GM21515 (cell line): ENCODE data around the gene ZNF227.
"Not testable (repeated sequence)": the region's sequence is repeated elsewhere in the genome, so short reads cannot be mapped to it uniquely, and the experiment has no call there.

Experiments used
- ATAC-seq: cut with Tn5 transposase; IDR thresholded peaks from one replicate; pipeline ENCODE4 v1.9.1; 2021; ENCODE audit not compliant: unreplicated experiment

ZNF227 gene

DNA sequence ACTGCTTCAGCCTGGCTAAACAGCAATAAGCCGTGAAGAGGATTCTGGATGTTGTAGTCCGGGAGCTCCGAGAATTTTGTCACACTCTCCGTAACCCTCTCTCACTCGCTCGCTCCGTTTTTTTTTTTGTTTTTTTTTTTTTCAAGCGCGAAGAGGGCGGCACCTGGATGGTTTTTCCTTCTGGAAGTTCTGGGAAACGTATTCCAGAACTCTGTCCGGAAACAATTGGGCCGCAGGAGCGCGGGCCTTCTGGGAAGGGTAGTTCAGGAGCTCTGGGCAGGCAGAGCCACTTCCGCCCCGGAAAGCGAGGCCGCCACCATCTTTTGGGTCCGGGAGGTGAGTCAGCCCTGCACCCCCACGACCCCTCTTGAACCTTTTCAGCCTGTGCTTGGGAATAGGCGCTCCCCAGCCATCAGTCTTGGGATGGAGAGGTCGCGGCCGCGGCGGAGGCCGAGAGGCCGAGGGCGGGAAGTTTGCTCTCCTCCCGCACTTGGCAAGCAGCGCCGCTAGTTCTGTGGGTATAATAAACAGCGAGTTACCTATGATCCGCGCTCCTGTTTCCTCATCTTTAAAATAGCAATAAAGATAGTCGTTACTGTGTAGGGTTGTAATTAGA is at the start of gene ZNF227:
Gene ZNF227 (plus strand): TSS at position 283 of the 616 bp plus-strand sequence. CDS start 5,261 bp downstream, outside the sequence.
- peak; percentile 80 for ATAC-seq

GRCh38 chr19:44163789-44164188 is 48.5 kb upstream of the ZNF227 start:
- ATAC-seq: no peak

DNA sequence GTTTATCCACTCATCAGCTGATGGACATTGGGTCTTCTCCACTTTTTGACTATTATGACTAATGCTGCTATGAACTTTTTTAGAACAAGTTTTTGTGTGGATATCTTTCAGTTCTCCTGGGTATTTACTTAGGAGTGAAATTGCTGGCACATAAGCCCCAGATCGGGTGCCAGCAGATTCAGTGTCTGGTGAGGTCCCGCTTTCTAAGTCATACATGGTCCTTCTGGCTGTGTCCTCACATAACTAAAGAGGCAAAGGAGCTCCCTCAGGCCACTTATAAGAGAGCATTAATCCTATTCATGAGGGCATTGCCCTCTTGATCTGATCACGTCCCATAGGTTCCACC is 48.0 kb upstream of the ZNF227 start:
- ATAC-seq: no peak

DNA sequence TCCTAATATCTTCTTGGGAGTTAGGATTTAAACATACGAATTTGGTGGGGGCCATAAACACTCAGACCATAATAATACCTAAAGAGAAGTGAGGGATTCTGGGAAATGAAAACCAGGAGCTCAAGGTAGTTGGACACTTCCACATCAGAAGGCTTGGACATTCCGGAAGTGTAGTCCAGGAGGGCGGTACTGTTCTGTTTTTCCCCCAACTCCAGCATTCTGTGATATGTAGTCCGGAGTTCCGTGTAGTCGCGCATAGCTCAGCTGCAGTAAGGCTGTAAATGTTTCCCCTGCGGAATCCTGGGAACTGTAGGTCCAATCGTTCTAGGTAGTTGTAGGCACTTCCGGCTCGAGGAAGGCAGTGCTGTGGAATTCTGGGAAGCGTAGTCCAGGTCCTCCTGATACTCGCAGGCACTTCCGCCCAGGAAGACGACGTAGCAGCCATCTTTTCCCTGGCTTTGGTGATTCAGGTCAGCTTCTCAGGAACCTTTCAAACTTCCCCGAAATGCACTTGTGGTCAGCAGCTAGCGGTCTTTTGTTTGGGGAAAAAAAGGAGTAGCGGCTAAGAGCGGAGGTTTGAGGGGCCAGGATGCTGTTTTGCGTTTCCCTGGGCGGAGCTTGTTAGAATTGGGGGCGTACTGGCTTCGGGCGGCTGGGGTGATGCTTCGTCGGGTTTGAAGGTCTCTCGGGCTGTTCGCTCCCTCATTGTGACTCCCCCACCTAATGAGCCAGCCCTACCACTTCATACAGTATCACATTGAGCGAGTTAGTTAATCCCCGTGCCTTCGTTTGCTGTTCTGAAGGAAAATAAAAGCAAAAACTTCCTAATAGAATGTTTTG is 47.4 kb upstream of the ZNF227 start, which contains the start of gene ZNF226:
Gene ZNF226 (plus strand): TSS at position 428 of the 840 bp plus-strand sequence. CDS start 4,981 bp downstream, outside the sequence.
- ATAC-seq: peak; percentile 84

DNA sequence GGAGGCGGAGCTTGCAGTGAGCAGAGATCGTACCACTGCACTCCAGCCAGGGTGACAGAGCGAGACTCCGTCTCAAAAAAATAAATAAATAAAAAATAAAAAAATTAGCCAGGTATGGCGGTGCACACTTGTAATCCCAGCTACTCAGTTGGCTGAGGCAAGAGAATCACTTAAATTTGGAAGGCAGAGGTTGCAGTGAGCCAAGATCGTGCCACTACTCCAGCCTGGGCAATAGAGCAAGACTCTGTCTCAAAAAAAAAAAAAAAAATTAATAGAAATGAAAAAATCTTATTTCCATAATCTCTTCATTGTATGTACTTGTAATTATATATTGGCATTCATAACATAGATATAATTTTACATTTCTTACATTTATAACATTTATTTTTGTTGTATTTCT is 41.7 kb upstream of the ZNF227 start:
- ATAC-seq: not testable (repeated sequence)

DNA sequence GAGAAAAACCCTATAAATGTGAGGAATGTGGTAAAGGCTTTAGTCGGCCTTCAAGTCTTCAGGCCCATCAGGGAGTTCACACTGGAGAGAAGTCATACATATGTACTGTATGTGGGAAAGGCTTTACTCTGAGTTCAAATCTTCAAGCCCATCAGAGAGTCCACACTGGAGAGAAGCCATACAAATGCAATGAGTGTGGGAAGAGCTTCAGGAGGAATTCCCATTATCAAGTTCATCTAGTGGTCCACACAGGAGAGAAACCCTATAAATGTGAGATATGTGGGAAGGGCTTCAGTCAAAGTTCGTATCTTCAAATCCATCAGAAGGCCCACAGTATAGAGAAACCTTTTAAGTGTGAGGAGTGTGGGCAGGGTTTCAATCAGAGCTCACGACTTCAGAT is 35.7 kb upstream of the ZNF227 start:
- ATAC-seq: no peak

DNA sequence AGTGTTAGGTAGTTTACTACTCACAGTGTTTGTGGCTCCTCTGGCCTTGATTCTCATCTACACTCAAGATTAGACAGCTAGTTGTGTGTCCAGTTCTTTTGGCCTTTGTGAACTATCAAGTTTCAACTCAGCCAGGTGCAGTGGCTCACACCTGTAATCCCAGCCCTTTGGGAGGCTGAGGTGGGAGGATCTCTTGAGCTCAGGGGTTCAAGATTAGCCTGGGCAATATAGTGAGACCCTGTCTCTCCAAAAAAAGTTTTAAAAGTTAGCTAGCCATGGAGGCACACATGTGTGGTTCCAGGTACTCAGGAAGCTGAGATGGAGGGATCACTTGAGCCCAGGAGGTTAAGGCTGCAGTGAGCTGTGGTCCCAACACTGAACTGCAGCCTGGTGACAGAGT is 31.4 kb upstream of the ZNF227 start:
- no peak for ATAC-seq

GRCh38 chr19:44182145-44182544 is 30.2 kb upstream of the ZNF227 start:
- no peak for ATAC-seq

DNA sequence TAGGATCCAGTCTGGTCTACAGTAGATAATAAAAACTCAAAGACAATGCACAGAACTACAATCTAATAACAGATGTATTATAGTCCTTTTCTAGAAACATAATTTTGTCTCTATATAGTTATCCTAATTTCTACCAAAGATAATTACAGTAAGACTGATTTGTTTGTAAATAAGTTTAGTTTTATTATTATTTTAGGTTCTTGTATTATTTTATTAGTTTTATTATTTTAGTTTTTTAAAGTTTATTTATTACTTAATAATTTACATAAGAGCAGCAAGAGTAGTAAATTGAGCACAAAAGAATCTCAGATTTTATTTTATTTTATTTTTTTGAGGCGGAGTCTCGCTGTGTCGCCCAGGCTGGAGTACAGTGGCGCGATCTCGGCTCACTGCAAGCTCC is 22.3 kb upstream of the ZNF227 start:
- ATAC-seq: no peak

DNA sequence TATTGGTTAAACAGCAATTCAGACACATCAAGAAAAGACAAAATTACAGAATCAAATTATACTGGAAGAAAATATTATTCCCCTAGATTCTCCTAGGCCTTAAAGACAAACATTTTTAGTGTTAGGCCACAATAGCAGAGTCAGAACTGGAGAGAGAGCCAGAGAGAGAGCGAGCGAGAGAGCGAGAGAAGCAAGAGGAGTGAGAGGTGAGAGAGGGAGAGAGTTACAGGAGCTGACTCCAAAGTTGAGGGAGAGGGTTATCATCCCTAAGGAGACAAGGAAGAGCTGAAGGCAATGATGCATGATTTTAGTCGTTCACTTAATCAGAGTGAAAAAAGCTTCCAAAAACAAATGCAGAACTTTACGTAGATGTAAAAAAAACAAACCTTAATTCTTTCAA is 20.2 kb upstream of the ZNF227 start:
- no peak for ATAC-seq

DNA sequence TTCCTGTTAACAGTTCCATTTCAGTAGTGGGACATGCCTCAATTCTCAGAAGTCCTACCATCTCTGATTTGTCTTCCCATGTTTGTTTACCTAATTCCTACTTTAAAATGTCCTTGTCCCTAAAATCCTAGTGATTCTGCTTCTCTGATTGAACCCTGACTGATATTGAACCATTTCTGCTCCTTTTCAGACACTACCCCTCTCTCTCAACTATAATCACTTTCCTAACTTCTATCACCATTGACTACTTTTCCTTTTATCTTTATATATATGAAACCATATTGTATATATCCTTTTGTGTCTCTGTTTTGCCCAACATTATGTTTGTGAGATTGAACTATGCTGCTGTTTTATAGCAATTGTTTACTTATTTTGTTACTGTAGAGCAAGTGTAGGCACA is 15.6 kb upstream of the ZNF227 start:
- ATAC-seq: no peak

GRCh38 chr19:44202470-44202869 is 9.9 kb upstream of the ZNF227 start:
- no peak for ATAC-seq

GRCh38 chr19:44202974-44203373 is 9.4 kb upstream of the ZNF227 start:
- ATAC-seq: no peak

DNA sequence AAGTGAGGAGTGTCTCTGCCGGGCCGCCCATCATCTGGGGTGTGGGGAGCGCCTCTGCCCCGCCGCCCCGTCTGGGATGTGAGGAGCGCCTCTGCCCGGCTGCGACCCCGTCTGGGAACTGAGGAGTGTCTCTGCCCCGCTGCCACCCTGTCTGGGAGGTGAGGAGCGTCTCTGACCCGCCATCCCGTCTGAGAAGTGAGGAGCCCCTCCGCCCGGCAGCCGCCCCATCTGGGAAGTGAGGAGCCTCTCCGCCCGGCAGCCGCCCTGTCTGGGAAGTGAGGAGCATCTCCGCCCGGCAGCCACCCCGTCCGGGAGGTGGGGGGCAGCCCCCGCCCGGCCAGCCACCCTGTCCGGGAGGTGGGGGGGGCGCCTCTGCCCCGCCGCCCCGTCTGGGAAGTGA is 8.5 kb upstream of the ZNF227 start:
- ATAC-seq: not testable (repeated sequence)

- ATAC-seq: no peak
Observed at GRCh38 chr19:44204772-44205171, 7.6 kb upstream of the ZNF227 start.

GRCh38 chr19:44207126-44207803 is 5.1 kb upstream of the ZNF227 start:
- ATAC-seq: peak; percentile 92

DNA sequence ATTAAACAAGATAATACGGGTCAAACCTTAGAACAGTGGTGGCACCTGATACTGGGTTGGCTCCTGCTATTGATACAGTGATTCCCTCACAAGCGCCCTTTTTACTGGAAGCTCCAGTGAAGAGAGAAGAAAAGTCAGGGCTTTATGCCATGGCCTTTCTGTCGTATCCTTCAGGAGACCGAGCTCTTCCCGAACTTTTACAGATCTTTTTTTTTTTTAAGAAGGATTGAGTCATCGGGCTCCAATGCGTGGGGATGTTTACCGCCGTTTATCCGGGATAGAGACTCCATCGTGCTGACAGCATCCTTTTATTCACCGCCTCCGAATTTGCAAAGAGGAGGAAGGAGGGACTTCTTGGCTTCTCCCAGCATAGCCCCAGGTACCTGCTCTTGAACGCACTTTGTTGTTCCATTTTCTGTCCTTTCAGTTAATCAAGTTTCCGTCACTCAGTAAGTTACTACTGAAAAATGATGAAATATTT is 574 bp downstream of the ZNF227 start:
- ATAC-seq: no peak

GRCh38 chr19:44219926-44220325 is 7.6 kb downstream of the ZNF227 start:
- ATAC-seq: not testable (repeated sequence)

DNA sequence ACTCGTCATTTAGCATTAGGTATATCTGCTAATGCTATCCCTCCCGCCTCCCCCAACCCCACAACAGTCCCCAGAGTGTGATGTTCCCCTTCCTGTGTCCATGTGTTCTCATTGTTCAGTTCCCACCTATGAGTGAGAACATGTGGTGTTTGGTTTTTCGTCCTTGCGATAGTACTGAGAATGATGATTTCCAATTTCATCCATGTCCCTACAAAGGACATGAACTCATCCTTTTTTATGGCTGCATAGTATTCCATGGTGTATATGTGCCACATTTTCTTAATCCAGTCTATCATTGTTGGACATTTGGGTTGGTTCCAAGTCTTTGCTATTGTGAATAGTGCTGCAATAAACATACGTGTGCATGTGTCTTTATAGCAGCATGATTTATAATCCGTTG is 8.4 kb downstream of the ZNF227 start:
- not testable (repeated sequence) for ATAC-seq

GRCh38 chr19:44221291-44221690 is 9.0 kb downstream of the ZNF227 start:
- not testable (repeated sequence) for ATAC-seq

DNA sequence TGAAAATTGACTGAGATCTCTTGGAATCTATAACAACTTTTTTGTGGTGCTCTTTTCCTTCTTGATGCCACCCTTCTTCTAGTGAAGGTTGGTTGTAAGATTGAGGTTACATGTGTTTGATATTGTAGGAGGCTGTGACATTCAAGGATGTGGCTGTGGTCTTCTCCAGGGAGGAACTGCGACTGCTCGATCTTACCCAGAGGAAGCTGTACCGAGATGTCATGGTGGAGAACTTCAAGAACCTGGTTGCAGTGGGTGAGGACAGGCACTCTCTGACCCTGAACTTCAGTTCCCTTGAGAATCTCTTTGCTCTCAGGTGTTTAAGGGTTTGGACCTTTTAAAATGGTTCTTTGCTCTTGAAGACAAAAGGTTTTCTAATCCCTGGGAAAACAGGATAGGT is 16.0 kb downstream of the ZNF227 start:
- no peak for ATAC-seq

DNA sequence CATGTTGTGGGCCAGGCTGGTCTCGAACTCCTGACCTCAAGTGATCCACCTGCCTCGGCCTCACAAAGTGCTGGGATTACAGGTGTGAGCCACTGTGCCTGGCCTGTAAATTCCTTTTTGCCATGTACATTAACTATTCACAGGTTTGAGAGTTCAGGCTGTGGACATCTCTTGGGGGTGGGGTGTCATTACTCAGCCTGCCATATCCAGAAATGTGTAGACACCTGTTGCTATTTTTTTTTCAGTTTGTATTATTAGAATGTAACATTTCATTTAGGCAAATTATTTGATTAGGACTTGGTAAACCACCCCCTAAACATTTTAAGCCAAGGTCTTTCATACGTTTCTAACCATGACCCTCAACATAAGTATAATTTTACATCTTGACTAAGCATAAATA is 20.5 kb downstream of the ZNF227 start:
- ATAC-seq: no peak
